ENCODE results near the gene ELOVL5.
A peak's percentile ranks its signal among the peaks of the same experiment; 100 is the strongest.

ELOVL5 gene

GRCh38 chr6:53391170-53391569 lies 42.4 kb upstream of the ELOVL5 start:
- TF ChIP-seq POLR2AphosphoS5 (IDR thresholded peaks at IDR 0.05; ENCODE audit: low read depth, low read length) (no peak), REST (IDR thresholded peaks at IDR 0.05; ENCODE audit: insufficient read depth in 1 of 2, low read depth in 2 of 2, low read length in 2 of 2) (peak in 1 of 2 experiments; percentile 20; a peak in 1 of 4 replicates)

DNA sequence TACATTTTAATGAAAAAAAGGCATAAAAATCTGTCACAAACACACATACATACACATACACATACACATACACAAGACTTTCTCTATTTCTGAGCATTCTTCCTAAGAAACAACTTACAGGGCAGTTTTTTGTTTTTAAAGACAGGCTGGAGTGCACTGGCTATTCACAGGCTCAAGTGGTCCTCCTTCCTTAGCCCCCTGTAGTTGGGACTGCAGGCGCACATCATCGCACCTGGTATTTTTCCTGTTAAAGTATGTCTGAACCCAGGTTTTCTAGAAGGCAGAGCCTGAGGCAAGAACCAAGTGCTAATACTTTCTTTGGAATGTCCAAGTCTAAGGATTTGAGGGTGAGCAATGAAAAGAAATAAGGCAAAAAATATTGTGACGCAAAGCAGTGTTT lies 41.3 kb upstream of the ELOVL5 start:
- no peak for TF ChIP-seq SIN3A (IDR thresholded peaks at IDR 0.05; ENCODE audit: borderline replicate concordance, insufficient read depth, low read length)
- TF ChIP-seq FOXP2 (optimal IDR thresholded peaks at IDR 0.05; ENCODE audit: borderline replicate concordance, extremely low read depth, extremely low read length, insufficient read depth): no peak
- no peak for TF ChIP-seq REST (IDR thresholded peaks at IDR 0.05; ENCODE audit: insufficient read depth in 1 of 2, low read depth in 2 of 2, low read length in 2 of 2)
- no peak for TF ChIP-seq POLR2AphosphoS5 (IDR thresholded peaks at IDR 0.05; ENCODE audit: low read depth, low read length)
- TF ChIP-seq TAF1 (IDR thresholded peaks at IDR 0.05; ENCODE audit: borderline replicate concordance, insufficient read depth, low read length): no peak

GRCh38 chr6:53382421-53382820 lies 33.7 kb upstream of the ELOVL5 start:
- TF ChIP-seq REST (IDR thresholded peaks at IDR 0.05; ENCODE audit: insufficient read depth in 1 of 2, low read depth in 2 of 2, low read length in 2 of 2): no peak
- no peak for TF ChIP-seq POLR2AphosphoS5 (IDR thresholded peaks at IDR 0.05; ENCODE audit: low read depth, low read length)
- no peak for TF ChIP-seq FOXP2 (optimal IDR thresholded peaks at IDR 0.05; ENCODE audit: borderline replicate concordance, extremely low read depth, extremely low read length, insufficient read depth)
- no peak for TF ChIP-seq TAF1 (IDR thresholded peaks at IDR 0.05; ENCODE audit: borderline replicate concordance, insufficient read depth, low read length)
- TF ChIP-seq SIN3A (IDR thresholded peaks at IDR 0.05; ENCODE audit: borderline replicate concordance, insufficient read depth, low read length): no peak

- no peak for TF ChIP-seq SIN3A (IDR thresholded peaks at IDR 0.05; ENCODE audit: borderline replicate concordance, insufficient read depth, low read length)
- no peak for TF ChIP-seq TAF1 (IDR thresholded peaks at IDR 0.05; ENCODE audit: borderline replicate concordance, insufficient read depth, low read length)
- no peak for TF ChIP-seq FOXP2 (optimal IDR thresholded peaks at IDR 0.05; ENCODE audit: borderline replicate concordance, extremely low read depth, extremely low read length, insufficient read depth)
- no peak for TF ChIP-seq REST (IDR thresholded peaks at IDR 0.05; ENCODE audit: insufficient read depth in 1 of 2, low read depth in 2 of 2, low read length in 2 of 2)
- no peak for TF ChIP-seq POLR2AphosphoS5 (IDR thresholded peaks at IDR 0.05; ENCODE audit: low read depth, low read length)
Observed at GRCh38 chr6:53378208-53378607, 29.5 kb upstream of the ELOVL5 start.

GRCh38 chr6:53377793-53378192 lies 29.0 kb upstream of the ELOVL5 start:
- no peak for TF ChIP-seq REST (IDR thresholded peaks at IDR 0.05; ENCODE audit: insufficient read depth in 1 of 2, low read depth in 2 of 2, low read length in 2 of 2)
- no peak for TF ChIP-seq SIN3A (IDR thresholded peaks at IDR 0.05; ENCODE audit: borderline replicate concordance, insufficient read depth, low read length)
- no peak for TF ChIP-seq FOXP2 (optimal IDR thresholded peaks at IDR 0.05; ENCODE audit: borderline replicate concordance, extremely low read depth, extremely low read length, insufficient read depth)
